GM12891 (cell line): ENCODE data around the gene DCLK1.

ENCODE experiments used
- POLR2A ChIP-seq: IDR thresholded peaks from 2 replicates; pipeline ENCODE4 v1.6.1; 2011; ENCODE audit warnings: low read depth, low read length, control low read depth
- POLR2AphosphoS5 ChIP-seq: IDR thresholded peaks from 2 replicates; pipeline ENCODE4 v1.6.1; 2011; ENCODE audit warnings: low read depth, low read length, control low read depth
- POU2F2 ChIP-seq: IDR thresholded peaks from 2 replicates; pipeline ENCODE4 v1.6.1; 2011; ENCODE audit warnings: low read depth, mild to moderate bottlenecking, control low read depth, low read length, moderate library complexity
- TAF1 ChIP-seq: IDR thresholded peaks from 2 replicates; pipeline ENCODE4 v1.6.1; 2011; ENCODE audit warnings: low read depth, low read length, control low read depth

DNA sequence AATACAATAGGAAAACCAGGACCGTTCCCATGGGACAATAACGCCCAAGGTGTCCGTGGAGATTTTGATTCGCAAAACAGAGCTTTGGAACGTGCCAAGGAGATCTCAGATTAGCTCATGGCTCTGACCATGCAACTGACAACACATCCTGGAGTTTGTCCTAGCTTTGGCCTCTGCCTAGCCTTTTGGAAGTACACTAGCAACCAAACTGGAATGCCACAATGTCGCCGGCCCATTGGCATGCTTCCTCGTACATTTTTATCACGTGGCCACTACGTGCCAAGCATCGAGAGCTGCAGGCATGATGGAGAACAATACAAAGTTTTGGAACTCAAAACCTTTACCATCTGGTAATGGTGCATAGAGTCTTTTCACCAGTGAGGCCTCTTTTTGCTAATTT lies 256.5 kb downstream of the DCLK1 start:
- no peak for TF ChIP-seq POLR2AphosphoS5
- no peak for TF ChIP-seq TAF1
- no peak for TF ChIP-seq POLR2A
- no peak for TF ChIP-seq POU2F2
